Subcutaneous adipose tissue (tissue), 4 donors: ENCODE data around the gene GLYATL3. TPM values are rescaled to one million over a fixed set of nuclear protein-coding genes. Genes with fewer than 3 reads are reported as not detected.

Experiments used
- CTCF ChIP-seq: fragments of 450-650 bp; IDR thresholded peaks from one replicate; pipeline ENCODE4 v1.5.1; 2016; ENCODE audit warnings: low read depth, mild to moderate bottlenecking, control low read depth, antibody characterized with exemption, moderate library complexity
- total RNA-seq, 4 donors: library from RNA; depleted of rRNA; stranded (reverse); fragments of >200 nt; gene quantifications; one replicate each; pipeline ENCODE4 v1.1.0, GENCODE V29; 2016

GLYATL3 gene
- total RNA-seq, 4 donors from 2014 or later = not detected

DNA sequence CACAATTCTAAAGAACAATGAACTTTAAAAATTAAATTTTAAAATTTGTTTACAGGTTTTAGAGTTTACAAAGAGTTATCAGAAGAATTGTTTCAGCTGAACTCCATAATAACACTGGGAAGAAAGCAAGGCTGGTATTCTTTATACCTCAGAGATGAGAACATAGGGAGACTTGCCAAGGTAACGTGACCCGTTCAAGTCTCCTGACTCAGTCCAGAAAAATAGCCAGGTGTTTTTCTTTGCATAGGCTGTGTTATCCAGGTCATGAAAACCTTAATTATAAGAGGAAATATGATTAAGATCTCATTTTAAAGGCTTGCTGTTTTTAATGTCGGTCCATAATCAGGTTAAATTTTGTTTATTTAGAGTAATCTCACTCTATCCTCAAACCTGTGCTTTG lies 42.2 kb downstream of the GLYATL3 start:
- TF ChIP-seq CTCF = no peak

DNA sequence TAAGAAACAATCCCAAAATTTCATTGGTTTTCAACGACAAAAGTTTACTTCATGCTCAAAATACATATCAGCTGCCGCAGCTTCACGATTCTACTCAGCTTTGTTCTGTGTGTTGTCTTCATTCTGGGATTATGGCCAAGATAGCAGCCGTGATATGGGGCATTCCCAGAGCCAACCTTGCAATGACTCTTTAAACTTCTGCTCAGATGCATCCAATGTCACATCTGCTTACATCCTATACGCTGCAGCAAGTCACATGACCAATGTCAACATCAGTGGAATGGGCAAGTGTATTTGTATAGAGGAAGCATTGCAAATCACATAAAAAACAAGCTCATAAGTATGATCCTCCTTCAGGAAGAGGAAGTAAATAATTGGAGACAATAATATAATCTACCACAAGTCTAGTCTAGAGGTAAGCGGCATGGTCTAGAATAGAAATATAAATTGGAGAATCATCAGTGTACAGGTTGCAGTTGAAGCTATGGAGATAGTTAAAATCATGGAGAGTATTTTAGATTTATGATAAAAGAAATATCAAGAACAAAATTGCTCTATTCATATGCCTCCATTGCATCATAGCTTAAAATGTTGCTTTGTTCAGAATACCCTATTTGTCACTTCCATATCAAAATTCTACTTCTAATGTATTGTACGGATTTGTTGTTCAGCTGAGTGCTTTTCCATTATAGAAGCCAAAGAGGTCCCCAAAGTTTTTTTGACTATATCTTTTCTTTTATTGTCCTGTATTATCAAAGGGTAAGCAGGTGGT lies 43.5 kb downstream of the GLYATL3 start:
- no peak for TF ChIP-seq CTCF

DNA sequence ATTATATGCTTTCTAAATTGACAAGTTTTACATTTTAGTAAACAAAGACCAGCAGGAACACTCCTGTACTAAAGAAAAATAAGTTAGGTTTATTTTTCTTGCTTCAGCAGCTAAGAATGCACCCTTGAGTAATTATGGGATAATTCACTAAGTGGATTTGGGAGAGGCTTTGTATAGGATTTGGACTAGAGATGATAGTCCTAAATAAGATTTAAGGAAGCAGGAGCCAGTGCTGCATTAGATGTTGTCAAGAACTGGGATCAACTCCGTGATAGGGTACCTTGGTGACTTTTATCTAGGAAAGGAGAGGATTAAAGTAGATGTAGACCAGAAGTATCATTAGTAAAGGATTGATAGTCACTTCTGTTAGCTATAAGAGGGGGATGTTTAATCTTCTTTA lies 46.6 kb downstream of the GLYATL3 start:
- no peak for TF ChIP-seq CTCF

GRCh38 chr6:49548613-49549304 lies 49.0 kb downstream of the GLYATL3 start:
- TF ChIP-seq CTCF = no peak

GRCh38 chr6:49549691-49550491 lies 50.2 kb downstream of the GLYATL3 start:
- no peak for TF ChIP-seq CTCF

- TF ChIP-seq CTCF = no peak
Measured at GRCh38 chr6:49550492-49551077, 50.9 kb downstream of the GLYATL3 start, which contains the start of gene C6orf141. Gene C6orf141 (plus strand): TSS chr6:49550668. CDS start chr6:49550793, 125 bp downstream.
